Measurements from ENCODE around the gene LUC7L. TPM values are rescaled to one million over a fixed set of nuclear protein-coding genes. Genes with fewer than 3 reads are reported as not detected.

The LUC7L gene
- total and polyA plus RNA-seq, 2 of the 8 experiments (the other 6 are each of a cell fraction or from before 2014, with no cell fraction given): 49.7 to 129 TPM

GRCh38 chr16:234468-235305 lies 5.4 kb upstream of the LUC7L start, which contains the start of gene FAM234A (continued):
- no peak for TF ChIP-seq CHD7 (IDR thresholded peaks at IDR 0.05; ENCODE audit: insufficient replicate concordance, low read length)
- TF ChIP-seq SIN3A (conservative IDR thresholded peaks at IDR 0.05 in 1 of 2, IDR thresholded peaks at IDR 0.05 in 1 of 2; ENCODE audit: low read depth in 1 of 2, low read length in 2 of 2): peak; percentile 63 to 71; a peak in 1 of 4 replicates
- TF ChIP-seq RXRA (IDR thresholded peaks at IDR 0.05; ENCODE audit: insufficient read depth, low read depth, low read length): no peak
- peak; percentile 58 for TF ChIP-seq KDM4A (IDR thresholded peaks at IDR 0.05; ENCODE audit: low read depth, low read length, severe bottlenecking)
- peak; percentile 86 for TF ChIP-seq TAF7 (optimal IDR thresholded peaks at IDR 0.05; ENCODE audit: borderline replicate concordance, low read depth, low read length)
- TF ChIP-seq SAP30 (IDR thresholded peaks at IDR 0.05; ENCODE audit: insufficient read depth, insufficient replicate concordance, low read length): peak; percentile 84
- peak; percentile 67 for TF ChIP-seq CEBPB (IDR thresholded peaks at IDR 0.05; ENCODE audit: low read depth, low read length)
- TF ChIP-seq SRF (IDR thresholded peaks at IDR 0.05; ENCODE audit: low read depth, low read length): peak; percentile 18; the same call in 1 of the 2 replicates
- peak; percentile 79 for TF ChIP-seq TAF1 (IDR thresholded peaks at IDR 0.05; ENCODE audit: low read depth, low read length)
